Endothelial cell (in vitro differentiated cells): ENCODE data around the gene ZC3H12D. TPM values are rescaled to one million over a fixed set of nuclear protein-coding genes. Genes with fewer than 3 reads are reported as not detected.
"Not testable (repeated sequence)": the region's sequence is repeated elsewhere in the genome, so short reads cannot be mapped to it uniquely, and the experiment has no call there.

Experiments
- DNase-seq: peaks from one replicate; pipeline ENCODE4 v3.0.0; 2021; ENCODE audit warnings: low spot score
- H3K27ac Mint-ChIP-seq: one replicate; pipeline ENCODE4 v1.8.0; 2021; ENCODE audit warnings: mixed read lengths, inconsistent platforms; ENCODE audit not compliant: unreplicated experiment
- H3K27me3 Mint-ChIP-seq: one replicate; pipeline ENCODE4 v1.8.0; 2021; ENCODE audit warnings: mild to moderate bottlenecking, moderate library complexity, mixed read lengths, inconsistent platforms; ENCODE audit not compliant: unreplicated experiment
- H3K36me3 Mint-ChIP-seq: one replicate; pipeline ENCODE4 v1.8.0; 2021; ENCODE audit warnings: mild to moderate bottlenecking, low read depth, mixed read lengths, inconsistent platforms; ENCODE audit not compliant: unreplicated experiment
- H3K4me1 Mint-ChIP-seq: one replicate; pipeline ENCODE4 v1.8.0; 2021; ENCODE audit warnings: mild to moderate bottlenecking, mixed read lengths, inconsistent platforms; ENCODE audit not compliant: unreplicated experiment
- H3K4me3 Mint-ChIP-seq: one replicate; pipeline ENCODE4 v1.8.0; 2021; ENCODE audit warnings: mild to moderate bottlenecking, mixed read lengths, inconsistent platforms; ENCODE audit not compliant: unreplicated experiment
- H3K9me3 Mint-ChIP-seq: one replicate; pipeline ENCODE4 v1.8.0; 2021; ENCODE audit warnings: mixed read lengths, inconsistent platforms; ENCODE audit not compliant: unreplicated experiment
- total RNA-seq: library from RNA; stranded (reverse); fragmentation: NEBNext Ultra II Directional; extraction: Animal tissue kit (Norgen Biotek cat#: 25700); gene quantifications from one replicate; pipeline ENCODE4 v1.2.1, GENCODE V29; 2021; ENCODE audit not compliant: unreplicated experiment
- TF ChIP-seq, protein P1 (sequence below): fragments of 200-600 bp; sonication (generic); IDR thresholded peaks from one replicate; pipeline ENCODE4 v1.5.0; 2021; ENCODE audit warnings: antibody characterized with exemption; ENCODE audit not compliant: unreplicated experiment

The ZC3H12D gene
- total RNA-seq, 1 donor from 2014 or later, result 0.72 TPM

DNA sequence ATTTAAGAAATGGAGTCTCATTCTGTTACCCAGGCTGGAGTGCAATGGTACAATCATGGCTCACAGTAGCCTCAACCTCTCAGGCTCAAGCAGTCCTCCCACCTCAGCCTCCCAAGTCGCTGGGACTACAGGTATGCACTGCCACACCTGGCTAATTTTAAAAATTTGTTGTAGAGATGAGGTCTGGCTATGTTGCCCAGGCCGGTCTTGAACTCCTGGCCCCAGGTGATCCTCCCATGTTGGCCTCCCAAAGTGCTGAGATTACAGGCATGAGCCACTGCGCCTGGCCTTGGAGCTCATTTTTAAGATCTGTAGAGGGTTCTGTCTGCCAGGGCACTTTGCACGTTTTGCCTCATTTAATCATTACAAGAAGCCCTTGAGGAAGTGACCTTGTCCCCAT is 17.5 kb downstream of the ZC3H12D start:
- Mint-ChIP-seq H3K27ac (no peak overlapping the region), H3K9me3 (no peaks in the 10 kb centered on the region), H3K4me3 (no peak overlapping the region), H3K36me3 (no peaks in the 10 kb centered on the region), H3K4me1 (peaks cover 9% of the 10 kb centered on the region), H3K27me3 (peaks cover 2% of the 10 kb centered on the region)
- DNase-seq, result no peak
- TF ChIP-seq, protein P1, sequence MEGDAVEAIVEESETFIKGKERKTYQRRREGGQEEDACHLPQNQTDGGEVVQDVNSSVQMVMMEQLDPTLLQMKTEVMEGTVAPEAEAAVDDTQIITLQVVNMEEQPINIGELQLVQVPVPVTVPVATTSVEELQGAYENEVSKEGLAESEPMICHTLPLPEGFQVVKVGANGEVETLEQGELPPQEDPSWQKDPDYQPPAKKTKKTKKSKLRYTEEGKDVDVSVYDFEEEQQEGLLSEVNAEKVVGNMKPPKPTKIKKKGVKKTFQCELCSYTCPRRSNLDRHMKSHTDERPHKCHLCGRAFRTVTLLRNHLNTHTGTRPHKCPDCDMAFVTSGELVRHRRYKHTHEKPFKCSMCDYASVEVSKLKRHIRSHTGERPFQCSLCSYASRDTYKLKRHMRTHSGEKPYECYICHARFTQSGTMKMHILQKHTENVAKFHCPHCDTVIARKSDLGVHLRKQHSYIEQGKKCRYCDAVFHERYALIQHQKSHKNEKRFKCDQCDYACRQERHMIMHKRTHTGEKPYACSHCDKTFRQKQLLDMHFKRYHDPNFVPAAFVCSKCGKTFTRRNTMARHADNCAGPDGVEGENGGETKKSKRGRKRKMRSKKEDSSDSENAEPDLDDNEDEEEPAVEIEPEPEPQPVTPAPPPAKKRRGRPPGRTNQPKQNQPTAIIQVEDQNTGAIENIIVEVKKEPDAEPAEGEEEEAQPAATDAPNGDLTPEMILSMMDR, result no peak

DNA sequence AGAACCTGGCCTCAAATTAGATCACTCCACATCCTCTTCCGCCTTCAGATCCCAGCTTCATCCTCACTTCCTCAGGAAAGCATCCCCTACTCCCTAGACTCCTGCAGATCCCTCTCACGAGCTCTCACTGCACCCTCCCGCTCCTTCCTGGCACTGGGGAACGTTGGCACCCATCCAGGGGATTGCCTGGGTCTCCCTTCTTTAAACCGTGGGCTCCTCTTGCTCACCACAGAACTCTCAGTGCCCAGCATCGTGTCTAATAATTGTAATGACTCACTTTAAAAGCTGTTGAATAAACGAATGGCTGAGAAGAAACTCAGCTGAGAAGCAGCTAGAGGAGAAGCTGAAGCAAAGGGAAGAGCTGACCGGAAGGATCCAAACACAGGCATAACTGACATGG is 20.4 kb downstream of the ZC3H12D start:
- Mint-ChIP-seq H3K36me3 (no peaks in the 10 kb centered on the region), H3K9me3 (no peaks in the 10 kb centered on the region), H3K27me3 (peaks cover 2% of the 10 kb centered on the region), H3K27ac (no peak overlapping the region), H3K4me1 (peaks cover 9% of the 10 kb centered on the region), H3K4me3 (no peak overlapping the region)
- no peak for DNase-seq
- TF ChIP-seq, protein P1, result no peak

DNA sequence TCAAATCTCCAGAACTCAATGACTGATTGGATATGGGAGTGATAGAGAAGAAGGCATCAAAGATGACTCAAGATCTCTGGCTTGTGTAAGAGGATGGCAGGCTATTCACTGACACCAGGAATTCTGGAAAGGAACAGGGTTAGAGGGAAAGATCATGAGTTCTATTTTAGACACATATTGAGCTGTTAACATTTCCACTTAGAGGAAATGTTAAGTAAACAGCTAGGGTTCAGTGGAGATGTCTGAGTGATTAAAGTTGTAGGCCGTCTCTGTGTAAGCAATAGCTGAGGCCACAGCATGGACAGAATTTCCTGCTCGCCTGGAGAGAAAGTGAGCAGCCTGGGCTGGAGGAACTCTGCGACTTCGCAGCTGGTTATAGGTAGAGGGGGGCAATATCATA is 21.0 kb downstream of the ZC3H12D start:
- TF ChIP-seq, protein P1, result no peak
- Mint-ChIP-seq H3K27me3 (peaks cover 5% of the 10 kb centered on the region), H3K9me3 (no peaks in the 10 kb centered on the region), H3K36me3 (no peaks in the 10 kb centered on the region), H3K4me3 (no peak overlapping the region), H3K27ac (no peak overlapping the region), H3K4me1 (peaks cover 9% of the 10 kb centered on the region)
- DNase-seq, result no peak

DNA sequence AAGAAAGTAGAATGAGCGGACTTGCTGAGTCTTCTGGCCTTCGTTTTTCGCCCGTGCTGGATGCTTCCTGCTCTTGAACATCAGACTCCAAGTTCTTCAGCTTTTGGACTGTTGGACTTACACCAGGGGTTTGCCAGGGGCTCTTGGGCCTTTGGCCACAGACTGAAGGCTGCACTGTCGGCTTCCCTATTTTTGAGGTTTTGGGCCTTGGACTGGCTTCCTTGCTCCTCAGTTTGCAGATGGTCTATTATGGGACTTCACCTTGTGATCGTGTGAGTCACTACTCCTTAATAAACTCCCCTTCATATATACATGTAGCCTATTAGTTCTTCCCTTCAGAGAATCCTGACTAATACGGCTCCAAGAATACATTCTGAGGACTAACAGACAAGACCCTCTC is 22.1 kb downstream of the ZC3H12D start:
- not testable (repeated sequence) for H3K27ac Mint-ChIP-seq, H3K27me3 Mint-ChIP-seq, DNase-seq, H3K4me3 Mint-ChIP-seq, H3K4me1 Mint-ChIP-seq, H3K36me3 Mint-ChIP-seq, H3K9me3 Mint-ChIP-seq

DNA sequence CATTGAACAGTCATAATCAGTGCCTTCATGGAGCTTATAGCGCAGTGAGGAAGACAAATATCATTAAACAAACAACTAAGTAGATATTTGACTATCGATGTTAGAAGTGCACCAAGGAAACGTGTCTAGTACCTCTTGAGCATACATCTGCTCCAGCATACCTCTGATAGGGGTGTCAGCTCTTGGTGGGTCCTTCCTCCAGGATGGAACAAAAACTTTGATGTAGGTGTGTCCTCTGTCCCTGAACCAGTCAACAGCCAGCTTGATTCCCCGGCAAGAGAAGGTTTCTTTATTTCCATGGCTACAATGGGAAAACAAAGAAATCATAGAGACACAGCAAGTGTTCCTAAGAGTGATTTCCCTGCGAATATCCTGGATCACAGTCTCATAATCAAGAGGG is 23.1 kb downstream of the ZC3H12D start:
- Mint-ChIP-seq H3K9me3 (no peaks in the 10 kb centered on the region), H3K27me3 (peaks cover 5% of the 10 kb centered on the region), H3K27ac (no peak overlapping the region)

DNA sequence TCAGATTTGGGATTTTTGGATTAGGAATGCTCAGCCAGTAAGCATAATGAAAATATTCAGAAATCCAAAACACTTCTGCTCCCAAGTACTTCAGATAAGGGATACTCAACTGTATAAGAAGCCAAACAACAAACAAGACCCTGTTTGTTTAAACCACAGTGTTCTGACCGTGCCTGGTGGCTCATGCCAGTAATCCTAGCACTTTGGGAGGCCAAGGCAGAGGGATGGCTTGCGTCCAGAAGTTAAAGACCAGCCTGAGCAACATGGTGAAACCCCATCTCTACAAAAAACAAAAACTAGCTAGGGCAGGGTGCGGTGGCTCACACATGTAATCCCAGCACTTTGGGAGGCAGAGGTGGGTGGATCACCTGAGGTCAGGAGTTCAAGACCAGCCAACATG is 24.6 kb downstream of the ZC3H12D start:
- H3K4me3 Mint-ChIP-seq, H3K27ac Mint-ChIP-seq, H3K4me1 Mint-ChIP-seq, DNase-seq, H3K27me3 Mint-ChIP-seq, H3K36me3 Mint-ChIP-seq, H3K9me3 Mint-ChIP-seq: not testable (repeated sequence)

More for the DNA sequence above, 23.1 kb downstream of the ZC3H12D start:
- H3K4me3 Mint-ChIP-seq, result no peak overlapping the region
- TF ChIP-seq, protein P1, result no peak
- DNase-seq, result no peak
- no peaks in the 10 kb centered on the region for H3K36me3 Mint-ChIP-seq
- H3K4me1 Mint-ChIP-seq, result peaks cover 9% of the 10 kb centered on the region
